T-cell (primary cell): ENCODE data around the gene GLRX. TPM values are rescaled to one million over a fixed set of nuclear protein-coding genes. Genes with fewer than 3 reads are reported as not detected.

Source experiments
- ATAC-seq, 4 experiments: fragments of 200-7000 bp in 3 of 4; fragments of 150-1000 bp in 1 of 4; cut with Tn5 transposase; replicated peaks in 1 of 4; 1 replicate in 3 of 4; 2 replicates in 1 of 4; pipeline ENCODE4 v1.10.0; 2021; ENCODE audit warnings: moderate library complexity in 3 of 4, mild to moderate bottlenecking in 2 of 4, moderate number of reproducible peaks in 1 of 4
- CTCF ChIA-PET, 2 donors: fragments of 300-600 bp; sonication (Branson Sonifier 250); formaldehyde crosslinking; loops; one replicate each; lab custom pipeline; 2022; ENCODE audit warnings: antibody characterized with exemption in 2 of 2; lab: Charles Lee
- POLR2A ChIA-PET, 2 donors: fragments of 300-600 bp; sonication (Branson Sonifier 250); formaldehyde crosslinking; loops; one replicate each; lab custom pipeline; 2022; ENCODE audit warnings: antibody characterized with exemption in 2 of 2; lab: Charles Lee
- DNase-seq, 35 experiments: peaks; one replicate each; pipeline versions ENCODE4 v3.0.0 to v3.0.0-alpha.2; 2013 to 2023
- H3K27ac ChIP-seq: one replicate; pipeline ENCODE4 v1.5.1; 2013; ENCODE audit warnings: low read length
- H3K27me3 ChIP-seq, 2 experiments: replicated peaks in 1 of 2; 1 replicate in 1 of 2; 2 replicates in 1 of 2; pipeline versions ENCODE4 v1.6.1 to v1.7.0; 2013; ENCODE audit warnings: low read length in 1 of 2, mixed read lengths in 1 of 2; ENCODE audit not compliant: control insufficient read depth in 2 of 2, insufficient read depth in 2 of 2; ENCODE audit errors: extremely low read depth in 1 of 2
- H3K36me3 ChIP-seq, 2 donors: 1 replicate in 1 of 2; 2 replicates in 1 of 2; pipeline versions ENCODE4 v1.6.1 to v1.7.0; 2013; ENCODE audit warnings: low read length in 1 of 2; ENCODE audit not compliant: control insufficient read depth in 2 of 2, insufficient read depth in 1 of 2; ENCODE audit errors: extremely low read depth in 1 of 2
- H3K4me1 ChIP-seq, 2 experiments: 1 replicate in 1 of 2; 2 replicates in 1 of 2; pipeline versions ENCODE4 v1.6.1 to v1.7.0; 2013; ENCODE audit warnings: low read length in 2 of 2, mixed read lengths in 1 of 2; ENCODE audit not compliant: insufficient read depth in 2 of 2, control insufficient read depth in 1 of 2; ENCODE audit errors: extremely low read depth in 1 of 2
- H3K4me3 ChIP-seq, 2 donors: 1 replicate in 1 of 2; 2 replicates in 1 of 2; pipeline versions ENCODE4 v1.5.1 to v1.7.0; 2013; ENCODE audit warnings: mild to moderate bottlenecking in 2 of 2, low read length in 1 of 2, moderate library complexity in 1 of 2; ENCODE audit not compliant: control insufficient read depth in 1 of 2; ENCODE audit errors: extremely low read depth in 1 of 2
- H3K9me3 ChIP-seq: 2 replicates; pipeline ENCODE4 v1.7.0; 2013
- H3K27ac Mint-ChIP-seq, 2 donors: one replicate each; pipeline ENCODE4 v1.8.0; 2020 to 2021; ENCODE audit warnings: mild to moderate bottlenecking in 2 of 2, mixed read lengths in 2 of 2
- H3K27me3 Mint-ChIP-seq, 2 donors: one replicate each; pipeline ENCODE4 v1.8.0; 2021 to 2022; ENCODE audit warnings: mixed read lengths in 2 of 2
- H3K36me3 Mint-ChIP-seq: one replicate; pipeline ENCODE4 v1.8.0; 2021; ENCODE audit warnings: mixed read lengths
- H3K4me1 Mint-ChIP-seq, 3 donors: one replicate each; pipeline ENCODE4 v1.8.0; 2020 to 2022; ENCODE audit warnings: mixed read lengths in 3 of 3, mild to moderate bottlenecking in 1 of 3
- H3K4me3 Mint-ChIP-seq, 3 donors: one replicate each; pipeline ENCODE4 v1.8.0; 2020 to 2022; ENCODE audit warnings: mild to moderate bottlenecking in 3 of 3, mixed read lengths in 3 of 3, moderate library complexity in 3 of 3
- H3K9me3 Mint-ChIP-seq, 3 donors: one replicate each; pipeline ENCODE4 v1.8.0; 2020 to 2022; ENCODE audit warnings: mixed read lengths in 3 of 3
- WGBS: methylation state at CpG from one replicate; pipeline ENCODE4 v1.1.5; 2013; ENCODE audit warnings: missing lambda C conversion rate; ENCODE audit not compliant: insufficient coverage; 5-methylcytosine and 5-hydroxymethylcytosine counted together
- total RNA-seq, 35 experiments: library from RNA in 6 of 35; stranded (reverse) in 6 of 35; fragments of 120-200 nt in 1 of 35; gene quantifications; one replicate each; pipeline versions ENCODE4 v1.2.1 to v1.2.4 and lab custom pipeline; 2013 to 2026

The GLRX gene
- total RNA-seq, 5 donors from 2014 or later (not counting 1 experiment from before 2014, with no cell fraction given), result 27.6 to 73.3 (median 56.8) TPM

GRCh38 chr5:95809414-95809960 lies 13.0 kb downstream of the GLRX start:
- H3K9me3 ChIP-seq, result no peaks in the 10 kb centered on the region
- no peaks in the 10 kb centered on the region for H3K27me3 Mint-ChIP-seq
- POLR2A ChIA-PET, result interaction anchor here (0.6 to 2.1 kb wide), 5 partner anchors 10 to 894 kb away, joined by 3 to 14 read pairs (median 4); partner anchors contain the start of gene GLRX (in 1 of the 2)
- H3K4me3 ChIP-seq, result no peak overlapping the region
- H3K27ac ChIP-seq, result peak overlapping the region; percentile 88
- peaks cover 66 to 72% (median 70%) of the 10 kb centered on the region in 3 donors for H3K4me1 Mint-ChIP-seq
- H3K4me1 ChIP-seq, result peaks cover 44 to 55% of the 10 kb centered on the region in 2 experiments
- peaks cover 0 to 32% of the 10 kb centered on the region in 2 donors for H3K36me3 ChIP-seq
- 40% methylated on average over 1 of the region's 2 CpGs for WGBS
- H3K4me3 Mint-ChIP-seq, result peak overlapping the region in 2 of 3 donors; percentile 58 to 73
- ATAC-seq (no peak), DNase-seq (peak in 1 of 35 experiments; percentile 14)
- no peaks in the 10 kb centered on the region for H3K9me3 Mint-ChIP-seq
- peaks cover 26% of the 10 kb centered on the region for H3K36me3 Mint-ChIP-seq
- H3K27ac Mint-ChIP-seq, result peak overlapping the region; percentile 95 to 98
- CTCF ChIA-PET, result interaction anchor here (0.8 to 4.4 kb wide), 10 partner anchors 8 to 163 kb away, joined by 3 to 45 read pairs (median 7); partner anchors contain the start of genes GLRX (in 1 of the 2) and RFESD (in 1 of the 2)
- no peaks in the 10 kb centered on the region for H3K27me3 ChIP-seq

GRCh38 chr5:95808686-95809413 lies 13.7 kb downstream of the GLRX start:
- peak overlapping the region; percentile 95 to 98 for H3K27ac Mint-ChIP-seq
- peak overlapping the region; percentile 25 to 73 (median 59) for H3K4me3 Mint-ChIP-seq
- H3K9me3 Mint-ChIP-seq, result no peaks in the 10 kb centered on the region
- peak; percentile 46 to 92 (median 84) for DNase-seq
- H3K9me3 ChIP-seq, result no peaks in the 10 kb centered on the region
- peaks cover 61 to 66% (median 64%) of the 10 kb centered on the region in 3 donors for H3K4me1 Mint-ChIP-seq
- peaks cover 0 to 25% of the 10 kb centered on the region in 2 donors for H3K36me3 ChIP-seq
- CTCF ChIA-PET, result interaction anchor here (0.6 to 4.4 kb wide), 18 partner anchors 9 to 536 kb away, joined by 3 to 45 read pairs (median 4); partner anchors contain the start of genes GLRX (in 1 of the 2) and RFESD (in 1 of the 2)
- 0% methylated on average over 5 of the region's 10 CpGs for WGBS
- H3K27ac ChIP-seq, result peak overlapping the region; percentile 88
- no peaks in the 10 kb centered on the region for H3K27me3 ChIP-seq
- peak; percentile 99 for ATAC-seq
- no peaks in the 10 kb centered on the region for H3K27me3 Mint-ChIP-seq
- H3K4me3 ChIP-seq, result no peak overlapping the region
- POLR2A ChIA-PET, result interaction anchor here (0.6 to 2.1 kb wide), 6 partner anchors 14 to 895 kb away, joined by 3 to 14 read pairs (median 3); partner anchors contain the start of gene GLRX (in 1 of the 2)
- H3K4me1 ChIP-seq, result peaks cover 44 to 54% of the 10 kb centered on the region in 2 experiments
- H3K36me3 Mint-ChIP-seq, result peaks cover 25% of the 10 kb centered on the region

GRCh38 chr5:95808013-95808685 lies 14.4 kb downstream of the GLRX start:
- no peaks in the 10 kb centered on the region for H3K27me3 Mint-ChIP-seq
- H3K27me3 ChIP-seq, result no peaks in the 10 kb centered on the region
- H3K4me3 Mint-ChIP-seq, result peak overlapping the region; percentile 36 to 73 (median 59)
- ATAC-seq, result peak in 3 of 4 experiments; percentile 2 to 19 (median 3)
- H3K4me3 ChIP-seq, result no peak overlapping the region
- H3K4me1 ChIP-seq, result peaks cover 44 to 54% of the 10 kb centered on the region in 2 experiments
- CTCF ChIA-PET, result interaction anchor here (0.6 to 4.4 kb wide), 20 partner anchors 9 to 537 kb away, joined by 3 to 45 read pairs (median 4); partner anchors contain the start of genes GLRX (in 2 of the 2) and RFESD (in 1 of the 2)
- peak overlapping the region; percentile 88 for H3K27ac ChIP-seq
- peaks cover 56 to 61% (median 60%) of the 10 kb centered on the region in 3 donors for H3K4me1 Mint-ChIP-seq
- POLR2A ChIA-PET, result interaction anchor here (0.6 to 2.1 kb wide), 7 partner anchors 14 to 1189 kb away, joined by 3 to 14 read pairs (median 3); partner anchors contain the start of gene GLRX (in 1 of the 2)
- H3K36me3 ChIP-seq, result peaks cover 0 to 18% of the 10 kb centered on the region in 2 donors
- H3K9me3 Mint-ChIP-seq, result no peaks in the 10 kb centered on the region
- peak overlapping the region; percentile 95 to 98 for H3K27ac Mint-ChIP-seq
- peaks cover 20% of the 10 kb centered on the region for H3K36me3 Mint-ChIP-seq
- DNase-seq, result peak in 1 of 35 experiments; percentile 31
- no peaks in the 10 kb centered on the region for H3K9me3 ChIP-seq
- WGBS, result no CpG with 5 or more reads among the region's 7 CpGs

GRCh38 chr5:95806687-95807086 lies 15.8 kb downstream of the GLRX start:
- WGBS, result 84% methylated on average over 7 of the region's 7 CpGs
- CTCF ChIA-PET, result interaction anchor here in 1 of 2 donors (0.7 to 4.4 kb wide), 3 partner anchors 13 to 30 kb away, joined by 3 to 45 read pairs (median 3); no protein-coding TSS in a partner anchor
- H3K9me3 ChIP-seq, result no peaks in the 10 kb centered on the region
- no peaks in the 10 kb centered on the region for H3K27me3 ChIP-seq
- POLR2A ChIA-PET, result no interaction called here
- peak overlapping the region in 1 of 2 donors; percentile 44 for H3K27ac Mint-ChIP-seq
- no peaks in the 10 kb centered on the region for H3K27me3 Mint-ChIP-seq
- ATAC-seq (no peak), DNase-seq (no peak)
- H3K4me1 ChIP-seq, result peaks cover 37 to 40% of the 10 kb centered on the region in 2 experiments
- H3K36me3 ChIP-seq, result peaks cover 3 to 6% of the 10 kb centered on the region in 2 donors
- H3K36me3 Mint-ChIP-seq, result peaks cover 11% of the 10 kb centered on the region
- H3K27ac ChIP-seq, result no peak overlapping the region
- H3K4me1 Mint-ChIP-seq, result peaks cover 45 to 47% (median 46%) of the 10 kb centered on the region in 3 donors
- no peak overlapping the region for H3K4me3 ChIP-seq
- H3K4me3 Mint-ChIP-seq, result no peak overlapping the region
- no peaks in the 10 kb centered on the region for H3K9me3 Mint-ChIP-seq

GRCh38 chr5:95804736-95805539 lies 17.6 kb downstream of the GLRX start:
- H3K36me3 ChIP-seq, result peaks cover 3% of the 10 kb centered on the region in 2 donors
- H3K9me3 Mint-ChIP-seq, result no peaks in the 10 kb centered on the region
- DNase-seq (no peak), ATAC-seq (no peak)
- H3K27me3 Mint-ChIP-seq, result no peaks in the 10 kb centered on the region
- H3K4me1 ChIP-seq, result peaks cover 23 to 24% of the 10 kb centered on the region in 2 experiments
- no peak overlapping the region for H3K27ac Mint-ChIP-seq
- H3K9me3 ChIP-seq, result no peaks in the 10 kb centered on the region
- 100% methylated on average over 3 of the region's 6 CpGs for WGBS
- H3K4me1 Mint-ChIP-seq, result peaks cover 27 to 30% (median 29%) of the 10 kb centered on the region in 3 donors
- no peaks in the 10 kb centered on the region for H3K27me3 ChIP-seq
- no peak overlapping the region for H3K27ac ChIP-seq
- ChIA-PET POLR2A (no interaction called here), CTCF (interaction anchor here (0.8 to 1.3 kb wide), 3 partner anchors 18 to 39 kb away, joined by 4 to 6 read pairs (median 4); no protein-coding TSS in a partner anchor)
- no peak overlapping the region for H3K4me3 ChIP-seq
- peaks cover 8% of the 10 kb centered on the region for H3K36me3 Mint-ChIP-seq
- H3K4me3 Mint-ChIP-seq, result no peak overlapping the region
